Progenitor cell of endocrine pancreas (in vitro differentiated cells): ENCODE measurements around the gene SSNA1. TPM values are rescaled to one million over a fixed set of nuclear protein-coding genes. Genes with fewer than 3 reads are reported as not detected.

ENCODE experiments used
- DNase-seq: peaks from one replicate; pipeline ENCODE4 v3.0.0; 2021; ENCODE audit warnings: low spot score; ENCODE audit not compliant: unreplicated experiment
- H3K27ac Mint-ChIP-seq: 2 replicates; pipeline ENCODE4 v1.8.0; 2021; ENCODE audit warnings: mild to moderate bottlenecking, moderate library complexity, mixed read lengths
- H3K27me3 Mint-ChIP-seq: 2 replicates; pipeline ENCODE4 v1.8.0; 2021; ENCODE audit warnings: mixed read lengths
- H3K36me3 Mint-ChIP-seq: 2 replicates; pipeline ENCODE4 v1.8.0; 2022; ENCODE audit warnings: mixed read lengths; ENCODE audit not compliant: insufficient read depth
- H3K4me1 Mint-ChIP-seq: 2 replicates; pipeline ENCODE4 v1.8.0; 2021; ENCODE audit warnings: low read depth, mixed read lengths
- H3K4me3 Mint-ChIP-seq: 2 replicates; pipeline ENCODE4 v1.8.0; 2021; ENCODE audit warnings: low read depth, mild to moderate bottlenecking, moderate library complexity, mixed read lengths
- H3K9me3 Mint-ChIP-seq: 2 replicates; pipeline ENCODE4 v1.8.0; 2021; ENCODE audit warnings: low read depth, mixed read lengths
- CTCF ChIP-seq: fragments of 200-600 bp; sonication (generic); IDR thresholded peaks from one replicate; pipeline ENCODE4 v1.5.0; 2021; ENCODE audit warnings: antibody characterized with exemption, mild to moderate bottlenecking; ENCODE audit not compliant: unreplicated experiment
- total RNA-seq: library from RNA; stranded (reverse); gene quantifications from 2 replicates; pipeline ENCODE4 v1.2.1, GENCODE V29; 2021

SSNA1 gene
- total RNA-seq, 1 donor from 2014 or later, result 52.5 TPM

- DNase-seq, result peak; percentile 88
- Mint-ChIP-seq H3K4me3 (peak within 1 kb of the TSS; percentile 93), H3K27ac (peak within 1 kb of the TSS; percentile 93), H3K27me3 (no peaks in the 10 kb centered on the region), H3K36me3 (peaks cover 3% of the 10 kb centered on the region), H3K4me1 (peaks cover 25% of the 10 kb centered on the region), H3K9me3 (no peaks in the 10 kb centered on the region)
- no peak for TF ChIP-seq CTCF
Observed at GRCh38 chr9:137205126-137206069, 16.9 kb downstream of the SSNA1 start, which contains the start of the genes NDOR1 and TMEM203. TSS of gene NDOR1 (plus strand) at chr9:137205700. CDS start at chr9:137205778, 78 bp downstream. TSS of gene TMEM203 (minus strand) at chr9:137205648. CDS start at chr9:137205414, 234 bp downstream.

DNA sequence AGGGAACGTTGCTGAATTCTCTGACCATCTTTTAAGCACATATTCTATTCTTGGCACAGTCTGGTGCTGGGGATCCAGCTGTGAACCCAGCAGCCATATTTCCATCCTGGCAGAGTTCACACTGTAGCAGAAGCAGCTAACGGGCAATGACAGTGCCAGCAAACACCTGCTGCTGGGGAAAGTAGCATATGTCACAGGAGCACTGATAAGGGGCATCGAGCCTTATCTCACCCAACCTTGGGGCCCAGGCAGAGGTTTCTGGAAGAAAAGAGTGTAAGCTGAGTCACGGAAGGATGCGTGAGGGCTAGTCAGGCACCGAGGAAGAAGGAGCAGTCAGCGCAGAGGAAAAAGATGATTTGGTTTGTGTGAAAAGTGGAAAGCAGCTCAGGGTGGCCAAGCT, 18.1 kb downstream of the SSNA1 start:
- Mint-ChIP-seq H3K36me3 (peaks cover 5% of the 10 kb centered on the region), H3K27ac (peak overlapping the region; percentile 92), H3K9me3 (no peaks in the 10 kb centered on the region), H3K4me3 (peak overlapping the region; percentile 93), H3K27me3 (no peaks in the 10 kb centered on the region), H3K4me1 (peaks cover 21% of the 10 kb centered on the region)
- DNase-seq, result no peak
- no peak for TF ChIP-seq CTCF

GRCh38 chr9:137211532-137211931, 23.1 kb downstream of the SSNA1 start:
- H3K36me3 Mint-ChIP-seq, result peaks cover 6% of the 10 kb centered on the region
- H3K4me1 Mint-ChIP-seq, result peaks cover under 1% of the 10 kb centered on the region
- H3K4me3 Mint-ChIP-seq, result no peak overlapping the region
- no peaks in the 10 kb centered on the region for H3K27me3 Mint-ChIP-seq
- no peak overlapping the region for H3K27ac Mint-ChIP-seq
- DNase-seq, result no peak
- no peak for TF ChIP-seq CTCF
- no peaks in the 10 kb centered on the region for H3K9me3 Mint-ChIP-seq

DNA sequence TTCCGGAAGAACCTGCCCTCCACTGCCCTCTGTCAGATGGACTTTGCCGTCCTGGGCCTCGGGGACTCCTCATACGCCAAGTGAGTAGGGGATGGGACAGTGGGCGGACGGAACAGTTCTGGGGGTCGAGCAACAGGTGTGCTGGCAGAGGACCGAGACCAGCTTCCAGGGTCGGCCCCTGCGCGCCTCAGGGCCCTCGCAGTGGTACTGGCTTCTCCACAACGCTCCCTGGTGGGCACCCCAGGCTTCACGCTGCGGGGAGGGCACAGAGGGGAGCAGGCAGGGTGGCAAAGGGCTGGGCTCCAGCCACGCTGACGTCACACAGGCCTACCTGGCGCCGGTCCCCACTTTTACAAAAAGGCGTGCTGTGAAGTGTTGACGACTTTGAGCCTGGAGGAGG, 24.0 kb downstream of the SSNA1 start:
- no peak for DNase-seq
- Mint-ChIP-seq H3K27me3 (no peaks in the 10 kb centered on the region), H3K4me1 (peaks cover 1% of the 10 kb centered on the region), H3K4me3 (no peak overlapping the region), H3K9me3 (no peaks in the 10 kb centered on the region), H3K36me3 (peaks cover 4% of the 10 kb centered on the region), H3K27ac (no peak overlapping the region)
- no peak for TF ChIP-seq CTCF

- Mint-ChIP-seq H3K27me3 (no peaks in the 10 kb centered on the region), H3K36me3 (peaks cover 3% of the 10 kb centered on the region), H3K4me1 (peaks cover 2% of the 10 kb centered on the region), H3K27ac (no peak overlapping the region), H3K9me3 (no peaks in the 10 kb centered on the region), H3K4me3 (no peak overlapping the region)
- DNase-seq, result no peak
- no peak for TF ChIP-seq CTCF
Observed at GRCh38 chr9:137213160-137214060, 24.9 kb downstream of the SSNA1 start.
